ENCODE data around the gene ZKSCAN1.

DNA sequence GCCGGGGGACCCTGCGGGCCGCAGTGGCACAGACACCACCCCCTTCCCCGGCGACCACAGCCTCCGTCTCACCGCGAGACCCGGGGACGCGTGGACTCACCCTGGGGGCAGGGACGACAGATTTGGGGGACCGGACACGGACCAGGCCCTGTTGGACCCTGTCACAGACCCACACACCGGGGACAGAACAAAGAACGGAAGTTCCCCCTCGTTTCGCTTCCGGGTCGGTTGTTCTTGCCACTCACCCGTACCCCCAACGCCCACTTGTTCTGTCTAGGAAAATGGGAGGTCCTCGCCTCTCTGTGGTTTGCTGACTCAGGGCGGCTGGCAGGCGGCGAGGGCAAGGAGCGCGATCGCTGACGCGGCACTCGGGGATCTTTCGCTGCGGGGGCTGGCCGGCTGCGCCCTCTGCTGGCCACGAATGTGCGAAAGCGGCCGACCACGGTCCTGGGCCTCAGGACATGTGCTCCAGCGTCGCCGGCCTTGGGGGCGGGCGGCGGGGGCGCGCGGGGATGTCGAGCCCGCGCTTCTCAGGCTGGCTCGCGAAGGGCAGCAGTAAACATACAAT, 66.2 kb downstream of the ZKSCAN1 start, which contains the start of gene ZNF3:
- TF ChIP-seq, protein P1, sequence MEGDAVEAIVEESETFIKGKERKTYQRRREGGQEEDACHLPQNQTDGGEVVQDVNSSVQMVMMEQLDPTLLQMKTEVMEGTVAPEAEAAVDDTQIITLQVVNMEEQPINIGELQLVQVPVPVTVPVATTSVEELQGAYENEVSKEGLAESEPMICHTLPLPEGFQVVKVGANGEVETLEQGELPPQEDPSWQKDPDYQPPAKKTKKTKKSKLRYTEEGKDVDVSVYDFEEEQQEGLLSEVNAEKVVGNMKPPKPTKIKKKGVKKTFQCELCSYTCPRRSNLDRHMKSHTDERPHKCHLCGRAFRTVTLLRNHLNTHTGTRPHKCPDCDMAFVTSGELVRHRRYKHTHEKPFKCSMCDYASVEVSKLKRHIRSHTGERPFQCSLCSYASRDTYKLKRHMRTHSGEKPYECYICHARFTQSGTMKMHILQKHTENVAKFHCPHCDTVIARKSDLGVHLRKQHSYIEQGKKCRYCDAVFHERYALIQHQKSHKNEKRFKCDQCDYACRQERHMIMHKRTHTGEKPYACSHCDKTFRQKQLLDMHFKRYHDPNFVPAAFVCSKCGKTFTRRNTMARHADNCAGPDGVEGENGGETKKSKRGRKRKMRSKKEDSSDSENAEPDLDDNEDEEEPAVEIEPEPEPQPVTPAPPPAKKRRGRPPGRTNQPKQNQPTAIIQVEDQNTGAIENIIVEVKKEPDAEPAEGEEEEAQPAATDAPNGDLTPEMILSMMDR (conservative IDR thresholded peaks at IDR 0.05; ENCODE audit: low read depth in 2 of 2): peak; percentile 80 to 96
- TF ChIP-seq POLR2AphosphoS5 (IDR thresholded peaks at IDR 0.05; ENCODE audit: low read depth): peak; percentile 85

All from GM23338 (cell line).